HepG2 (cell line): ENCODE results near the gene DAB2IP. TPM values are rescaled to one million over a fixed set of nuclear protein-coding genes. Genes with fewer than 3 reads are reported as not detected.

Experiments used
- ATAC-seq: fragments of 200-7000 bp; cut with Tn5 transposase; 3 replicates; pipeline ENCODE4 v1.9.1; 2020; ENCODE audit warnings: mild to moderate bottlenecking, moderate library complexity
- BruUV-seq: library from RNA; stranded (reverse); fragments of 400-500 nt; replicated peaks from 2 replicates; lab custom pipeline; 2021; lab: Mats Ljungman, UMichigan
- CTCF ChIA-PET: fragments of 300-600 bp; formaldehyde crosslinking; extraction: SDS; loops from one replicate; lab custom pipeline; 2021; ENCODE audit warnings: low total read pairs, inconsistent platforms, low intra/inter-chr PET ratio; lab: Yijun Ruan, JAX
- POLR2A ChIA-PET: fragments of 350-600 bp; sonication (Branson Sonifier 250); formaldehyde crosslinking; loops from one replicate; lab custom pipeline; 2020; ENCODE audit warnings: antibody characterized with exemption, inconsistent platforms; lab: Yijun Ruan, JAX
- DNase-seq: peaks from one replicate; pipeline ENCODE4 v3.0.0-alpha.2; 2015; ENCODE audit warnings: low spot score
- FAIRE-seq: peaks from 3 replicates; lab custom pipeline; 2011; peaks lifted over from hg19 to GRCh38; lab: Jason Lieb, UNC
- H2AFZ ChIP-seq: one replicate; pipeline ENCODE4 v1.6.1; 2011; ENCODE audit warnings: low read length, inconsistent platforms
- H3K27ac ChIP-seq: fragments of 300-600 bp; 3 replicates; pipeline ENCODE4 v1.8.0; 2011; ENCODE audit warnings: mixed run types, mild to moderate bottlenecking, mixed read lengths, low read length, inconsistent platforms; ENCODE audit not compliant: insufficient read depth; ENCODE audit errors: extremely low read length
- H3K27me3 ChIP-seq, 2 experiments: fragments of 200-600 bp in 1 of 2; 2 replicates in 1 of 2; 3 replicates in 1 of 2; pipeline versions ENCODE4 v1.6.0 to v1.8.0; 2011; ENCODE audit warnings: low read length in 2 of 2, mild to moderate bottlenecking in 2 of 2, moderate library complexity in 2 of 2, inconsistent platforms in 1 of 2; ENCODE audit not compliant: insufficient read depth in 2 of 2, control insufficient read depth in 1 of 2
- H3K36me3 ChIP-seq, 2 experiments: fragments of 200-600 bp in 1 of 2; replicated peaks in 1 of 2; 2 replicates in 1 of 2; 3 replicates in 1 of 2; pipeline versions ENCODE4 v1.5.1 to v1.8.0; 2011; ENCODE audit warnings: low read length in 2 of 2, inconsistent platforms in 1 of 2; ENCODE audit not compliant: insufficient read depth in 2 of 2, control insufficient read depth in 1 of 2
- H3K4me1 ChIP-seq: 2 replicates; pipeline ENCODE4 v1.5.1; 2012; ENCODE audit warnings: low read length, inconsistent platforms; ENCODE audit not compliant: insufficient read depth
- H3K4me2 ChIP-seq: 2 replicates; pipeline ENCODE4 v1.6.0; 2011; ENCODE audit warnings: low read depth, low read length, inconsistent platforms
- H3K4me3 ChIP-seq, 3 experiments: fragments of 200-600 bp in 1 of 3; sonication (generic), shearing (Covaris generic) in 1 of 3; replicated peaks in 1 of 3; 2 replicates each; pipeline ENCODE4 v1.5.1; 2011 to 2016; ENCODE audit warnings: low read length in 3 of 3, inconsistent platforms in 2 of 3, low read depth in 2 of 3, mild to moderate bottlenecking in 2 of 3, control low read depth in 1 of 3, mixed read lengths in 1 of 3; ENCODE audit not compliant: insufficient read depth in 1 of 3
- H3K79me2 ChIP-seq: one replicate; pipeline ENCODE4 v1.6.1; 2011; ENCODE audit warnings: low read length, inconsistent platforms; ENCODE audit not compliant: insufficient read depth
- H3K9ac ChIP-seq: 2 replicates; pipeline ENCODE4 v1.6.0; 2011; ENCODE audit warnings: mild to moderate bottlenecking, low read depth, low read length, inconsistent platforms; ENCODE audit not compliant: insufficient read depth
- H3K9me3 ChIP-seq: 2 replicates; pipeline ENCODE4 v1.5.1; 2012; ENCODE audit warnings: mild to moderate bottlenecking, low read length
- H4K20me1 ChIP-seq: 2 replicates; pipeline ENCODE4 v1.6.0; 2011; ENCODE audit warnings: inconsistent platforms, mild to moderate bottlenecking, low read length, moderate library complexity; ENCODE audit not compliant: insufficient read depth
- HBP1 ChIP-seq: IDR thresholded peaks from 2 replicates; pipeline ENCODE4 v1.6.1; 2016; ENCODE audit warnings: low read depth, control low read depth
- ZNF687 ChIP-seq: sonication (generic); formaldehyde crosslinking; IDR thresholded peaks from 2 replicates; pipeline ENCODE4 v1.5.1; 2020; ENCODE audit warnings: mild to moderate bottlenecking, missing genetic modification reagents, moderate library complexity
- WGBS: methylation state at CpG from one replicate; pipeline ENCODE4 v1.1.6; 2017; ENCODE audit warnings: low lambda C conversion rate; 5-methylcytosine and 5-hydroxymethylcytosine counted together
- in situ Hi-C: cut with HindIII; loops from 2 replicates; pipeline ENCODE4 v1.10.0; 2017; ENCODE audit warnings: low pct_unique_long_range_greater_than_20kb; ENCODE audit not compliant: extremely low pct_ligation_motif_present
- intact Hi-C: fragments of 100-400 bp; cut with micrococcal nuclease; formaldehyde crosslinking; loops from one replicate; pipeline ENCODE4 v1.10.0; 2022; ENCODE audit not compliant: unreplicated experiment
- polyA plus RNA-seq, 8 experiments: library from polyadenylated mRNA; depleted of rRNA in 3 of 8; stranded (reverse) in 7 of 8; unstranded in 1 of 8; fragments of >200 nt; fragmentation: Illumina TruSeq in 4 of 8; extraction: Trizol in 4 of 8; gene quantifications; 2 replicates each; pipeline versions ENCODE4 v1.2.1 to v1.2.3, GENCODE V29; 2011 to 2016; ENCODE audit warnings: low read depth in 4 of 8, missing spikeins in 1 of 8, mixed read lengths in 1 of 8; ENCODE audit not compliant: insufficient read depth in 1 of 8
- total RNA-seq, 5 experiments: library from RNA; depleted of rRNA; stranded (reverse); fragments of >200 nt; fragmentation: Illumina TruSeq; extraction: Trizol; gene quantifications; 2 replicates each; pipeline ENCODE4 v1.2.3, GENCODE V29; 2016; ENCODE audit warnings: low read depth in 1 of 5

Gene DAB2IP
- total and polyA plus RNA-seq, 2 of the 13 experiments (the other 11 are each of a cell fraction or from before 2014, with no cell fraction given) = 25.3 to 37.9 TPM

GRCh38 chr9:121721770-121722169 is 70.3 kb downstream of the DAB2IP start:
- no peak for DNase-seq
- Histone ChIP-seq H3K9ac (no peak overlapping the region), H2AFZ (no peak overlapping the region), H3K79me2 (no peaks in the 10 kb centered on the region), H3K36me3 (no peaks in the 10 kb centered on the region), H3K27ac (no peak overlapping the region), H3K4me3 (no peak overlapping the region), H3K27me3 (no peaks in the 10 kb centered on the region), H3K4me2 (no peak overlapping the region), H3K9me3 (no peaks in the 10 kb centered on the region), H4K20me1 (no peaks in the 10 kb centered on the region)
- BruUV-seq = no TSS peak
- in situ Hi-C loops (no loop called here), intact Hi-C loops (no loop called here)
- WGBS = 77% methylated on average over 4 of the region's 7 CpGs
- ATAC-seq = no peak
- ChIA-PET CTCF (no interaction called here), POLR2A (no interaction called here)
- TF ChIP-seq ZNF687 (CRISPR knock-in tag) (0 out of 2 replicates have a peak, but pooled peaks have one; percentile 11), HBP1 (no peak)
- TF ChIP-seq, all 625 proteins: peak for 1
- H3K4me1 ChIP-seq = peaks cover 6% of the 10 kb centered on the region; the same call in 1 of the 2 replicates
- FAIRE-seq = no peak
